Stimulated activated naive CD4-positive, alpha-beta T cell treated with Interleukin-2 at 50 U/mL for 16 hours (primary cell): ENCODE measurements around the gene ZNF770.
"Not testable (repeated sequence)": the region's sequence is repeated elsewhere in the genome, so short reads cannot be mapped to it uniquely, and the experiment has no call there.

Experiments used
- DNase-seq: peaks from one replicate; lab custom pipeline; 2025; lab: John Stamatoyannopoulos, UW

ZNF770 gene

GRCh38 chr15:34973512-34973911, 14.6 kb downstream of the ZNF770 start:
- no peak for DNase-seq

GRCh38 chr15:34970098-34970643, 17.9 kb downstream of the ZNF770 start:
- DNase-seq: not testable (repeated sequence)

- peak; percentile 91 for DNase-seq
Measured at GRCh38 chr15:34969340-34970097, 18.6 kb downstream of the ZNF770 start, which contains the start of gene AQR. TSS of gene AQR (minus strand) at chr15:34969742. CDS start at chr15:34969613, 129 bp downstream.

- DNase-seq: no peak
Measured at GRCh38 chr15:34964277-34964676, 23.8 kb downstream of the ZNF770 start.

GRCh38 chr15:34953851-34954250, 34.2 kb downstream of the ZNF770 start:
- no peak for DNase-seq

GRCh38 chr15:34952481-34952880, 35.6 kb downstream of the ZNF770 start:
- no peak for DNase-seq

GRCh38 chr15:34951993-34952392, 36.1 kb downstream of the ZNF770 start:
- DNase-seq: no peak

GRCh38 chr15:34944936-34945335, 43.2 kb downstream of the ZNF770 start:
- no peak for DNase-seq

GRCh38 chr15:34943711-34944110, 44.4 kb downstream of the ZNF770 start:
- no peak for DNase-seq

- not testable (repeated sequence) for DNase-seq
Measured at GRCh38 chr15:34943264-34943663, 44.8 kb downstream of the ZNF770 start.

- DNase-seq: no peak
Measured at GRCh38 chr15:34942363-34942762, 45.7 kb downstream of the ZNF770 start.

GRCh38 chr15:34941831-34942230, 46.3 kb downstream of the ZNF770 start:
- no peak for DNase-seq

GRCh38 chr15:34941185-34941698, 46.8 kb downstream of the ZNF770 start:
- DNase-seq: no peak

- no peak for DNase-seq
Measured at GRCh38 chr15:34933432-34933975, 54.6 kb downstream of the ZNF770 start.

- DNase-seq: not testable (repeated sequence)
Measured at GRCh38 chr15:34928349-34928748, 59.7 kb downstream of the ZNF770 start.
